ENCODE results near the gene STK38. TPM values are rescaled to one million over a fixed set of nuclear protein-coding genes. Genes with fewer than 3 reads are reported as not detected.

The STK38 gene
- total and polyA plus RNA-seq, 2 of the 4 experiments (the other 2 are of a cell fraction): 10.6 to 19.7 TPM

DNA sequence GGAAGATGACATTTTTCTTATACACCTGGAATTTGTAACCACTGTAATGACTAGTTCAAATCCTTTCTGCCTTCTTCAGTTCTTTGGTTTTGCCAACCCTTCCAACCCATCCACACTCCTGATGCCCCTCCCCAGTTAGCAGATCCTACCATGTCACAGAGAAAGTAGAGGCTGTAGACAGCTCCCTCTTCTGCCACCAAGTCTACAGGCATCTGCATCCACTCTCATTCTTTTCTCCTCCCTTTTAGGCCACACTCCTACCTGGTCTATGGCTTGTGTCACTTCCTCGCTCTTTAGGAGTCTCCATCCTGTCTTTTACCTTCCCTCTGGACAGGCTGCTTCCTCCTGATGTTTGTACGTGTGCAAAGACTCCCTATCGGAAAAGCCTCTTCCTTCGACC is 13.5 kb upstream of the STK38 start:
- H2BK5ac ChIP-seq (ENCODE audit: low read depth, low read length, poor library complexity, severe bottlenecking): no peak overlapping the region
- no peak overlapping the region for H3K56ac ChIP-seq (ENCODE audit: extremely low read depth, insufficient read depth, low read length)
- ATAC-seq (ENCODE audit: low read depth) (no peak), DNase-seq (no peak)
- H2BK120ac ChIP-seq (ENCODE audit: low read depth, low read length): no peak overlapping the region
- H2BK15ac ChIP-seq (ENCODE audit: low read depth, low read length): no peak overlapping the region
- in situ Hi-C loops (cut with MboI; ENCODE audit: low sequenced_read_pairs) (no loop called here), intact Hi-C loops (cut with micrococcal nuclease) (no loop called here), dilution Hi-C loops (cut with HindIII; ENCODE audit: low sequenced_read_pairs, unreplicated experiment) (no loop called here)
- WGBS, 2 experiments (ENCODE audit: extremely low coverage in 2 of 2, insufficient read length in 1 of 2): 92% methylated on average over 4 of the region's 4 CpGs; no CpG with 5 or more reads in 1 of the 2 experiments
- no peak overlapping the region for H3K27ac ChIP-seq (ENCODE audit: insufficient read depth, low read length)
- H3K4ac ChIP-seq (ENCODE audit: low read depth, low read length): no peak overlapping the region
- H2AK5ac ChIP-seq (ENCODE audit: low read depth, low read length): no peak overlapping the region
- H3K14ac ChIP-seq (replicated peaks; ENCODE audit: low read depth, low read length): no peak overlapping the region
- H3K4me3 ChIP-seq (ENCODE audit: insufficient read depth, low read depth, low read length): no peak overlapping the region
- H2BK20ac ChIP-seq (ENCODE audit: low read depth, low read length): no peak overlapping the region
- H3K18ac ChIP-seq (ENCODE audit: low read depth, low read length): no peak overlapping the region
- H3K27me3 ChIP-seq (ENCODE audit: control insufficient read depth, insufficient read depth, low read length): no peaks in the 10 kb centered on the region; the same call in 1 of the 2 replicates
- no peak overlapping the region for H4K8ac ChIP-seq (ENCODE audit: low read depth in 2 of 2, low read length in 2 of 2)
- no TSS peak for BruUV-seq (replicated peaks)
- H3K9me3 ChIP-seq (ENCODE audit: control insufficient read depth, insufficient read depth, low read length): no peaks in the 10 kb centered on the region
- POLR2A ChIA-PET (ENCODE audit: unreplicated experiment): no interaction called here
- H3K9me1 ChIP-seq (ENCODE audit: insufficient read depth, low read length): no peaks in the 10 kb centered on the region
- no peak overlapping the region for H2AK9ac ChIP-seq (replicated peaks; ENCODE audit: low read depth, low read length, poor library complexity)
- no peak for TF ChIP-seq NFE2L2 (IDR thresholded peaks at IDR 0.05; ENCODE audit: low read depth, low read length)
- TF ChIP-seq POLR2A (IDR thresholded peaks at IDR 0.05; ENCODE audit: low read depth, low read length): no peak
- no peak for TF ChIP-seq ELK1 (IDR thresholded peaks at IDR 0.05; ENCODE audit: borderline replicate concordance, low read depth, low read length)
- H3K79me1 ChIP-seq (ENCODE audit: low read depth in 1 of 2, low read length in 2 of 2): no peaks in the 10 kb centered on the region
- H3K4me1 ChIP-seq (ENCODE audit: control insufficient read depth, insufficient read depth, low read length): peaks cover 4% of the 10 kb centered on the region; the same call in 1 of the 2 replicates
- H2AFZ ChIP-seq (replicated peaks; ENCODE audit: low read length, poor library complexity): no peak overlapping the region
- no peak overlapping the region for H3K4me2 ChIP-seq (ENCODE audit: low read depth, low read length)
- no peak overlapping the region for H3K23ac ChIP-seq (ENCODE audit: low read depth, low read length)
- H4K20me1 ChIP-seq (ENCODE audit: insufficient read depth, low read length): no peaks in the 10 kb centered on the region
- H3K36me3 ChIP-seq (ENCODE audit: control insufficient read depth, insufficient read depth, low read length): no peaks in the 10 kb centered on the region
- CTCF ChIA-PET: interaction anchor here (0.9 kb wide), 1 partner anchor 19 kb away, joined by 4 read pairs; no protein-coding TSS in a partner anchor
- no peak overlapping the region for H4K5ac ChIP-seq (ENCODE audit: low read depth, low read length)
- H3K9ac ChIP-seq (ENCODE audit: low read depth, low read length): no peak overlapping the region
- no peak overlapping the region for H4K91ac ChIP-seq (ENCODE audit: insufficient read depth, low read depth, low read length)
